Karpas-422 (cell line): Measurements from ENCODE around the gene PDCD10. TPM values are rescaled to one million over a fixed set of nuclear protein-coding genes. Genes with fewer than 3 reads are reported as not detected.

Experiments used
- DNase-seq: peaks from one replicate; pipeline ENCODE4 v3.0.0-alpha.2; 2015
- H2AFZ ChIP-seq: fragments of 200-600 bp; sonication (generic); 2 replicates; pipeline ENCODE4 v1.6.1; 2014; ENCODE audit warnings: antibody characterized with exemption, low read length, mixed read lengths
- H3K27ac ChIP-seq: fragments of 200-600 bp; sonication (generic); 2 replicates; pipeline ENCODE4 v1.5.1; 2014; ENCODE audit warnings: mild to moderate bottlenecking, low read length, moderate library complexity
- H3K27me3 ChIP-seq: fragments of 200-600 bp; sonication (generic); 2 replicates; pipeline ENCODE4 v1.6.1; 2014; ENCODE audit warnings: low read length, mixed read lengths
- H3K36me3 ChIP-seq: fragments of 200-600 bp; sonication (generic); 2 replicates; pipeline ENCODE4 v1.6.1; 2014; ENCODE audit warnings: low read length, mixed read lengths; ENCODE audit not compliant: insufficient read depth
- H3K4me1 ChIP-seq: fragments of 200-600 bp; sonication (generic); 2 replicates; pipeline ENCODE4 v1.6.1; 2014; ENCODE audit warnings: mild to moderate bottlenecking, low read length, mixed read lengths
- H3K4me2 ChIP-seq: fragments of 200-600 bp; sonication (generic); 2 replicates; pipeline ENCODE4 v1.6.1; 2014; ENCODE audit warnings: low read length, low read depth, mild to moderate bottlenecking; ENCODE audit not compliant: poor library complexity, severe bottlenecking
- H3K4me3 ChIP-seq: fragments of 200-600 bp; sonication (generic); 2 replicates; pipeline ENCODE4 v1.5.1; 2014; ENCODE audit warnings: mild to moderate bottlenecking, antibody characterized with exemption, low read length, mixed read lengths
- H3K79me2 ChIP-seq: fragments of 200-600 bp; sonication (generic); 2 replicates; pipeline ENCODE4 v1.6.1; 2014; ENCODE audit warnings: mild to moderate bottlenecking, low read length, mixed read lengths
- H3K9ac ChIP-seq: fragments of 200-600 bp; sonication (generic); 2 replicates; pipeline ENCODE4 v1.6.0; 2014; ENCODE audit warnings: low read length
- H3K9me2 ChIP-seq: fragments of 200-600 bp; sonication (generic), shearing (Covaris generic); replicated peaks from 2 replicates; pipeline ENCODE4 v1.6.0; 2014; ENCODE audit warnings: mild to moderate bottlenecking, low read length, moderate library complexity; ENCODE audit not compliant: insufficient read depth
- H3K9me3 ChIP-seq: fragments of 300-700, 200-600 bp; sonication (generic); 2 replicates; pipeline ENCODE4 v1.6.1; 2014; ENCODE audit warnings: low read length, mixed read lengths
- H4K20me1 ChIP-seq: fragments of 200-600 bp; sonication (generic); 2 replicates; pipeline ENCODE4 v1.6.1; 2014; ENCODE audit warnings: mild to moderate bottlenecking, antibody characterized with exemption, low read length, low read depth; ENCODE audit not compliant: insufficient read depth
- total RNA-seq: library from RNA; depleted of rRNA; stranded (reverse); fragments of >200 nt; shearing (Covaris generic); gene quantifications from 2 replicates; pipeline ENCODE4 v1.2.3, GENCODE V29; 2014; ENCODE audit warnings: low replicate concordance

PDCD10 gene
- total RNA-seq, 1 experiment from 2014 or later = 75.0 TPM

DNA sequence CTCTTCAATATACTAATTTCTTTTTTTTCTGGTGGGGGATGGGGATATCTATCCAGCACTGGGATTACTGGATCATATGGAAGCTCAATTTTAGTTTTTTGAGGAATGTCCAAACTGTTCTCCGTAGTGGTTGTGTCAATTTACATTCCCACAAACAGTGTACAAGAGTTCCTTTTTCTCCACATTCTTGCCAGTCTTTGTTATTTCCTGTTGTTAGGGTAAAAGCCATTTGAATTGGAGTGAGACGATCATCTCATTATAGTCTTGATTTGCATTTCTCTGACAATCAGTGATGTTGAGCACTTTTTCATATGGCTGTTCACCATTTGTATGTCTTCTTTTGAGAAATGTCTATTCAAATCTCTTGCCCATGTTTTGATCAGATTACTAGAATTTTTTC is 68.1 kb downstream of the PDCD10 start:
- H3K9me3 ChIP-seq = no peaks in the 10 kb centered on the region
- H3K79me2 ChIP-seq = no peaks in the 10 kb centered on the region
- H3K4me3 ChIP-seq = no peak overlapping the region
- no peak for DNase-seq
- H3K9me2 ChIP-seq = no peaks in the 10 kb centered on the region
- no peaks in the 10 kb centered on the region for H3K27me3 ChIP-seq
- H2AFZ ChIP-seq = no peak overlapping the region
- no peak overlapping the region for H3K27ac ChIP-seq
- H3K4me2 ChIP-seq = no peak overlapping the region
- no peaks in the 10 kb centered on the region for H3K36me3 ChIP-seq
- no peaks in the 10 kb centered on the region for H4K20me1 ChIP-seq
- H3K4me1 ChIP-seq = no peaks in the 10 kb centered on the region
- no peak overlapping the region for H3K9ac ChIP-seq

DNA sequence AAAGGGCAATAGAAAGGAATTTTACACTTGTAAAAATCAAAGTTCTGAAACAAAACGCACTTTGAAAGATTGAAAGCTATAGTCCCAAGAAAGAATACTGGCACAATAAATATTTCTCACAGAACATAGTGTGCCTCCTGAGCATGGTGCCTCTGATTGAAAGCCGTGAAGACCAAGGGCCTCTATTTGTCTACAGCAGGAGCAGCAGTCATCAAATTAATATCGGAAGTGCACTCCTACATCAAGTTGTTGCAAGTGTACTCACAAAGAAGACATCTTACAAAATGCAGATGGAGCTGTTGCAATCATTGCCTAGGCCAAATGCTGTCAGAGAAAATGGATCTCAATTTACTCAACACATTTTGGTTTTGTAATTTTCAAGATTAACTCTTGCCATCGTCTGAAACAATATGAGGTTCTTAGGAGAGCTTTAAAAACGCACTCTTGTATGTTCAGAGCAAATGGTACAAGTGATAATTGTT is 71.7 kb downstream of the PDCD10 start:
- Histone ChIP-seq H2AFZ (no peak overlapping the region), H3K27me3 (no peaks in the 10 kb centered on the region), H3K79me2 (no peaks in the 10 kb centered on the region), H3K4me1 (no peaks in the 10 kb centered on the region), H3K36me3 (no peaks in the 10 kb centered on the region), H3K9ac (no peak overlapping the region), H3K4me2 (no peak overlapping the region), H3K4me3 (no peak overlapping the region), H3K27ac (no peak overlapping the region), H3K9me3 (no peaks in the 10 kb centered on the region), H3K9me2 (no peaks in the 10 kb centered on the region), H4K20me1 (no peaks in the 10 kb centered on the region)
- no peak for DNase-seq

DNA sequence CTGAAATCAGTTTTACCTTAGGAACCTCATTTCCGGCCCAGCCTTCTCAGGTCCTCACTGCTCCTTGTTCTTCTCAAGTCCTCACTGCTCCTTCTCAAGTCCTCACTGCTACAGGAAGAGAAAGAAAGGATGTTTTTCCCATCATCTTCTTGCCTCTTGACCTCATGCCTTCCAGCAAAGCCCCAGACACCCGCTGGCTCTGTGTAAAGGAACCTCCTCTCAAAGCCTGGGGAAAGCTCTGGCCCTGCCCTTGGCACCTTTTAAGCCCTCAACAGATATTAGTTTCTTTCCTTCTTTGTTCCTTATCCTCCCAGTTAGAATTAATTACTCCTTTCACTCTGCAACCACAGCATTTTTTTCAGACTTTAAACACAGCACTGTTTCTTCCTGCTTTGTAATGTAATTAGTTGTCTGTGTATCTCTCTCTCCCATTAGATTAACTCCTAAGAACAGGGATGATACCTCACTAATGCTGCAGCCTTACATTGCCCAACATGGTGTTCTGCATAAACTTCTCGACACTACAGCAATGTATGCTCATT is 76.9 kb downstream of the PDCD10 start:
- Histone ChIP-seq H3K4me1 (no peaks in the 10 kb centered on the region), H4K20me1 (no peaks in the 10 kb centered on the region), H3K4me2 (no peak overlapping the region), H3K9me3 (no peaks in the 10 kb centered on the region), H3K27me3 (no peaks in the 10 kb centered on the region), H3K9ac (no peak overlapping the region), H3K9me2 (no peaks in the 10 kb centered on the region), H3K79me2 (no peaks in the 10 kb centered on the region), H2AFZ (no peak overlapping the region), H3K4me3 (no peak overlapping the region), H3K27ac (no peak overlapping the region), H3K36me3 (no peaks in the 10 kb centered on the region)
- DNase-seq = no peak

DNA sequence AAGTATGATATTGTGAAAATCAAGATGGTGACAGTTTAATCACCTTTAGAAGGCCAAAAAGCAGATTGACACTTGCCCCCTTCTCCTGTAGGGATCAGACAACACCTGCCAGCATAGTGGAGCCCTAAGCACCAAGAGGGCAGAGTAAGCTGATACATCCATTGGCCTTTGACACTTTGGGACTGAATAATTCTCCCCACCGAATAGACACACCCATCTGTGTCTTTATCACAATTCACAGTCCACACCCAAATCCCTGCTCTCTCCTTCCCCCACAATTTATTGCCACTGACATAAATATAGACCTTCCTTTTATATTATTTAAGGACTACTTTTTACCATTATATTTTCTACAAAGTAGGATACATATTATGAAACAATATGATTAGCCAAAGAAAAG is 77.9 kb downstream of the PDCD10 start:
- Histone ChIP-seq H3K27me3 (no peaks in the 10 kb centered on the region), H3K9me2 (no peaks in the 10 kb centered on the region), H4K20me1 (no peaks in the 10 kb centered on the region), H3K9ac (no peak overlapping the region), H3K4me2 (no peak overlapping the region), H3K9me3 (no peaks in the 10 kb centered on the region), H3K4me3 (no peak overlapping the region), H3K36me3 (no peaks in the 10 kb centered on the region), H2AFZ (no peak overlapping the region), H3K4me1 (no peaks in the 10 kb centered on the region), H3K27ac (no peak overlapping the region), H3K79me2 (no peaks in the 10 kb centered on the region)
- DNase-seq = no peak

DNA sequence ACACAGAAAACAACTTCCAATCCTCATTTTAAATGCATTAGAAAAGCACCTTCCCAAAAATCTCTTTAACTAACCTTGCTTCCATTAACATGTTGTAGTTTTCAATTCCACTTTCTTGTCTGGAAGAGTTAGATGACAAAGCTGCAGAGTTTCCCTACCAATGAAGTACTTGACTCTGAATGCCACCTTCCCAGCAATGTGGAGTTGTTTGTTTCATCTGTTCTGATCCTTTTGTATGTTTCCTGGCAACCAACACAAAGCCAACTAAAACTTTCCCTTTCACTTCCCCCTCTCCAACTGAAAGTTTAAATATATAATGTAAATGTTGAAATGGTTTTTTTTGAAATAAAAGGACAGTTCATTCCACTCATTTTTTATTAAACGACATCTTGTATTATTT is 80.9 kb downstream of the PDCD10 start, which contains the start of gene WDR49:
WDR49 (minus strand) TSS at position 183 of the 400 bp plus-strand sequence. CDS start 517 bp downstream, outside the sequence.
- Histone ChIP-seq H3K27me3 (no peaks in the 10 kb centered on the region), H3K36me3 (no peaks in the 10 kb centered on the region), H3K9me3 (no peaks in the 10 kb centered on the region), H4K20me1 (no peaks in the 10 kb centered on the region), H3K4me2 (no peak within 1 kb of the TSS), H3K4me3 (no peak within 1 kb of the TSS), H3K27ac (no peak within 1 kb of the TSS), H3K79me2 (no peaks in the 10 kb centered on the region), H3K9ac (no peak within 1 kb of the TSS), H3K9me2 (no peaks in the 10 kb centered on the region), H2AFZ (no peak within 1 kb of the TSS), H3K4me1 (no peaks in the 10 kb centered on the region)
- no peak for DNase-seq

DNA sequence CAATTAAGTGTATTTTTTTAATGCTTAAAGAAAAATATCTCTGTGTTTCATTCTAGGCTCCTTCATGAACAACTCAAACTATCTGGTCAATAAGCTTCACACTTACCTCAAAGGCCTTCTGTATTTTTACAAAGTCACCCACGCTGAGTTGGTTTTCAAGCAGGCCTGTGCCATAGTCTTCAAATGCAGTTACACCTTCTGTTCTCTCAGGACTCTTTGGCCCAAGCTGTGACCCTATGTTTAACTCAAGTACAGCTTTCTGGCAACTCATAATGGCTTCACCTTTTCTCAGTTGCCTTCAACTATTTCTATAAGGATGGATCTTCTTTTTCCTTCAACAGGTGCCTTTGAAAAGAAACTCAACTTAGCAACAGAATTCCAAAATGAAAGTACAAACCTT is 81.5 kb downstream of the PDCD10 start:
- no peak for DNase-seq
- no peak overlapping the region for H3K4me2 ChIP-seq
- no peak overlapping the region for H2AFZ ChIP-seq
- no peaks in the 10 kb centered on the region for H3K79me2 ChIP-seq
- H3K27ac ChIP-seq = no peak overlapping the region
- no peaks in the 10 kb centered on the region for H3K4me1 ChIP-seq
- H3K27me3 ChIP-seq = no peaks in the 10 kb centered on the region
- no peaks in the 10 kb centered on the region for H4K20me1 ChIP-seq
- no peaks in the 10 kb centered on the region for H3K9me3 ChIP-seq
- H3K9me2 ChIP-seq = no peaks in the 10 kb centered on the region
- H3K4me3 ChIP-seq = no peak overlapping the region
- H3K36me3 ChIP-seq = no peaks in the 10 kb centered on the region
- H3K9ac ChIP-seq = no peak overlapping the region

DNA sequence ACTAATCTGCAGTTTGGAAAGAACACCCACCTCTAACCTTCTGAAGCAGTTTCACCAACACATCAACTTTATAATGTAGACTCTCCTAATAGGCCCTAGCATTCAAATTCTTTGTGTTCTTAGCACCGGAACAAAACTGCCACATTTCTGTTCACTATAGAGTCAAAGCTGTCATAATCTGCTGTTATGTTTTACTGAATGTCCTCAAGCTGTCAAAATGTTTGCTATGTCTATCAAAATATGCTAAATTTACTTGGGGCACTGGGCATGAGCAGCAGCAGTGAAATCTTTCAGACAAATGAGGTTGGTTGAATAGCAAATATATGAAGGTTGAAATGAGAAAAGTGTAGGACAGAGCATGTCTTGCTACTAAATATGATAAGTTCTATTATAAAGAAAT is 82.9 kb downstream of the PDCD10 start:
- Histone ChIP-seq H3K9me3 (no peaks in the 10 kb centered on the region), H3K79me2 (no peaks in the 10 kb centered on the region), H3K27ac (no peak overlapping the region), H4K20me1 (no peaks in the 10 kb centered on the region), H3K9ac (no peak overlapping the region), H3K27me3 (no peaks in the 10 kb centered on the region), H3K4me2 (no peak overlapping the region), H3K36me3 (no peaks in the 10 kb centered on the region), H3K4me1 (peaks cover 5% of the 10 kb centered on the region), H3K4me3 (no peak overlapping the region), H2AFZ (no peak overlapping the region), H3K9me2 (no peaks in the 10 kb centered on the region)
- no peak for DNase-seq

DNA sequence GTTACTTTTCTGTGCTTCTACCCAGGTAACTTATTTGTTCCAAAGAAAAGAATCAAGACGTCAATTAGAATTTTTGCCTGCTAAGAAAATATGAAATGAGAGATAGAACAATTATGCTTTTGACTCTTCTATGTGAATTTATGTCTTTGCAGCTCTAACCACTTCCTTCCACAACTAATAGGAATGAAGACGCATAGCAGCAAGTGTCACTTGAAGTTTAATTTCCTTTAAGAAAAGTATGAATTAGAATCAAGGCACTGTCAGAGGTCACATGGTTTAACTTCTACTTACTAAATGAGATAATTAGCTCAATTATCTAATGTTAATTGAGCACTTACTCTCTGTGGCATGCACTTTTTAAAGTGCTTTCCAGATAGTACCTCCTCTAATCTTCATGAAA is 84.2 kb downstream of the PDCD10 start:
- Histone ChIP-seq H2AFZ (no peak overlapping the region), H4K20me1 (no peaks in the 10 kb centered on the region), H3K79me2 (no peaks in the 10 kb centered on the region), H3K36me3 (no peaks in the 10 kb centered on the region), H3K4me3 (no peak overlapping the region), H3K9me2 (no peaks in the 10 kb centered on the region), H3K4me1 (peaks cover 6% of the 10 kb centered on the region), H3K4me2 (no peak overlapping the region), H3K9me3 (no peaks in the 10 kb centered on the region), H3K9ac (no peak overlapping the region), H3K27me3 (no peaks in the 10 kb centered on the region), H3K27ac (no peak overlapping the region)
- DNase-seq = no peak

DNA sequence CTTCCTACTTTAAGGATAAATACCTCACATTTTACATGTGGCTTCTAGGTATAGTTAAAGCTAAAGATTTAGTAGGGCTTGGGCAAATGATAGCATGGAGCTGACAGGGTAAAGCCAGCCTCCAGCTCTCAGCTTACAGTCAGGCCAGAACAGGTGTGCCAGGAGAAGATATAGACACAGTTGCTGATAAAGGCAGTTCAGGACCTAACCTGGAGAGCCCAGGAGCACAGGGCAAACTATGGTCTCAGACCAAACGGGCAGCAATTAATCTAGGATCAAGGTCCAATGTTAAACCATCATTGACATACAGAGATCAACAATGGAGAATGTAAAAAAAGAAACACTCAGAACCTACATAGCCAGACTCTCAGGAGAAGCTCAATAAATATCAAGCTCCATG is 84.9 kb downstream of the PDCD10 start:
- H3K79me2 ChIP-seq = no peaks in the 10 kb centered on the region
- H3K9me3 ChIP-seq = no peaks in the 10 kb centered on the region
- no peaks in the 10 kb centered on the region for H3K27me3 ChIP-seq
- peaks cover 6% of the 10 kb centered on the region for H3K4me1 ChIP-seq
- H3K9me2 ChIP-seq = no peaks in the 10 kb centered on the region
- no peaks in the 10 kb centered on the region for H3K36me3 ChIP-seq
- no peak overlapping the region for H3K27ac ChIP-seq
- DNase-seq = no peak
- no peak overlapping the region for H3K4me2 ChIP-seq
- no peaks in the 10 kb centered on the region for H4K20me1 ChIP-seq
- H2AFZ ChIP-seq = no peak overlapping the region
- no peak overlapping the region for H3K4me3 ChIP-seq
- no peak overlapping the region for H3K9ac ChIP-seq
